Activated naive CD8-positive, alpha-beta T cell treated with anti-CD3 and anti-CD28 coated beads, Interleukin-2, amount 10 ng/mL, durations not matched to agents 7 days and 5 days (primary cell): ENCODE measurements around the gene HDAC8. TPM values are rescaled to one million over a fixed set of nuclear protein-coding genes. Genes with fewer than 3 reads are reported as not detected.
"Not testable (repeated sequence)": the region's sequence is repeated elsewhere in the genome, so short reads cannot be mapped to it uniquely, and the experiment has no call there.

Experiments
- ATAC-seq: fragments of 150-1000 bp; cut with Tn5 transposase; one replicate; pipeline ENCODE4 v1.10.0; 2021; ENCODE audit warnings: low read depth, moderate library complexity
- POLR2A ChIA-PET: fragments of 350-600 bp; sonication (Branson Sonifier 250); formaldehyde crosslinking; loops from one replicate; lab custom pipeline; 2021; ENCODE audit warnings: antibody characterized with exemption; lab: Charles Lee
- DNase-seq: peaks from one replicate; pipeline ENCODE4 v3.0.0; 2021
- H3K27ac Mint-ChIP-seq: one replicate; pipeline ENCODE4 v1.8.0; 2022; ENCODE audit warnings: mild to moderate bottlenecking, mixed read lengths
- H3K27me3 Mint-ChIP-seq: one replicate; pipeline ENCODE4 v1.8.0; 2022; ENCODE audit warnings: mild to moderate bottlenecking, moderate library complexity, mixed read lengths
- H3K36me3 Mint-ChIP-seq: one replicate; pipeline ENCODE4 v1.8.0; 2021; ENCODE audit warnings: mild to moderate bottlenecking, mixed read lengths
- H3K4me1 Mint-ChIP-seq: one replicate; pipeline ENCODE4 v1.8.0; 2021; ENCODE audit warnings: mixed read lengths
- H3K4me3 Mint-ChIP-seq: one replicate; pipeline ENCODE4 v1.8.0; 2022; ENCODE audit warnings: mild to moderate bottlenecking, moderate library complexity, mixed read lengths
- H3K9me3 Mint-ChIP-seq: one replicate; pipeline ENCODE4 v1.8.0; 2021; ENCODE audit warnings: mixed read lengths
- total RNA-seq, 2 experiments: library from RNA; stranded (reverse); gene quantifications; one replicate each; pipeline ENCODE4 v1.2.3, GENCODE V29; 2021

The HDAC8 gene
- total RNA-seq, 2 experiments from 2014 or later = 25.2 to 25.5 TPM

- POLR2A ChIA-PET = no interaction called here
- Mint-ChIP-seq H3K4me1 (peaks cover 3% of the 10 kb centered on the region), H3K9me3 (no peaks in the 10 kb centered on the region), H3K4me3 (no peak overlapping the region), H3K27me3 (no peaks in the 10 kb centered on the region), H3K36me3 (peaks cover 5% of the 10 kb centered on the region), H3K27ac (no peak overlapping the region)
- DNase-seq (no peak), ATAC-seq (no peak)
Observed at GRCh38 chrX:72568406-72569092, 4.1 kb downstream of the HDAC8 start.

GRCh38 chrX:72566448-72566847 lies 6.2 kb downstream of the HDAC8 start:
- POLR2A ChIA-PET = no interaction called here
- Mint-ChIP-seq H3K27me3 (no peaks in the 10 kb centered on the region), H3K4me1 (peaks cover 4% of the 10 kb centered on the region), H3K36me3 (peaks cover 7% of the 10 kb centered on the region), H3K9me3 (no peaks in the 10 kb centered on the region), H3K4me3 (no peak overlapping the region), H3K27ac (no peak overlapping the region)
- DNase-seq (no peak), ATAC-seq (no peak)

- H3K36me3 Mint-ChIP-seq = peaks cover 22% of the 10 kb centered on the region
- POLR2A ChIA-PET, DNase-seq, H3K27ac Mint-ChIP-seq, H3K4me3 Mint-ChIP-seq, H3K27me3 Mint-ChIP-seq, H3K4me1 Mint-ChIP-seq, H3K9me3 Mint-ChIP-seq, ATAC-seq: not testable (repeated sequence)
Observed at GRCh38 chrX:72559655-72560054, 13.0 kb downstream of the HDAC8 start.

- peaks cover 2% of the 10 kb centered on the region for H3K4me1 Mint-ChIP-seq
- DNase-seq (no peak), ATAC-seq (no peak)
- POLR2A ChIA-PET = no interaction called here
- H3K27ac Mint-ChIP-seq = no peak overlapping the region
- H3K36me3 Mint-ChIP-seq = peaks cover 24% of the 10 kb centered on the region
- H3K4me3 Mint-ChIP-seq = no peak overlapping the region
- no peaks in the 10 kb centered on the region for H3K9me3 Mint-ChIP-seq
- H3K27me3 Mint-ChIP-seq = no peaks in the 10 kb centered on the region
Observed at GRCh38 chrX:72554448-72555140, 18.0 kb downstream of the HDAC8 start.

GRCh38 chrX:72552443-72552842 lies 20.2 kb downstream of the HDAC8 start:
- DNase-seq, H3K4me1 Mint-ChIP-seq, POLR2A ChIA-PET, H3K9me3 Mint-ChIP-seq, H3K27me3 Mint-ChIP-seq, H3K27ac Mint-ChIP-seq, ATAC-seq, H3K4me3 Mint-ChIP-seq: not testable (repeated sequence)
- H3K36me3 Mint-ChIP-seq = peaks cover 20% of the 10 kb centered on the region

GRCh38 chrX:72545990-72546389 lies 26.7 kb downstream of the HDAC8 start:
- H3K4me1 Mint-ChIP-seq = peaks cover 3% of the 10 kb centered on the region
- no peak overlapping the region for H3K4me3 Mint-ChIP-seq
- no peak overlapping the region for H3K27ac Mint-ChIP-seq
- H3K27me3 Mint-ChIP-seq = no peaks in the 10 kb centered on the region
- H3K9me3 Mint-ChIP-seq = no peaks in the 10 kb centered on the region
- H3K36me3 Mint-ChIP-seq = peaks cover 25% of the 10 kb centered on the region
- POLR2A ChIA-PET = no interaction called here
- DNase-seq (no peak), ATAC-seq (no peak)

GRCh38 chrX:72540318-72540717 lies 32.3 kb downstream of the HDAC8 start:
- no peaks in the 10 kb centered on the region for H3K27me3 Mint-ChIP-seq
- no peaks in the 10 kb centered on the region for H3K9me3 Mint-ChIP-seq
- no peak overlapping the region for H3K27ac Mint-ChIP-seq
- ATAC-seq (no peak), DNase-seq (no peak)
- peaks cover 10% of the 10 kb centered on the region for H3K36me3 Mint-ChIP-seq
- POLR2A ChIA-PET = no interaction called here
- peaks cover 3% of the 10 kb centered on the region for H3K4me1 Mint-ChIP-seq
- no peak overlapping the region for H3K4me3 Mint-ChIP-seq

- POLR2A ChIA-PET = no interaction called here
- DNase-seq (no peak), ATAC-seq (no peak)
- H3K4me1 Mint-ChIP-seq = peaks cover 3% of the 10 kb centered on the region
- H3K27ac Mint-ChIP-seq = no peak overlapping the region
- no peak overlapping the region for H3K4me3 Mint-ChIP-seq
- peaks cover 8% of the 10 kb centered on the region for H3K36me3 Mint-ChIP-seq
- no peaks in the 10 kb centered on the region for H3K27me3 Mint-ChIP-seq
- H3K9me3 Mint-ChIP-seq = no peaks in the 10 kb centered on the region
Observed at GRCh38 chrX:72539822-72540221, 32.8 kb downstream of the HDAC8 start.

GRCh38 chrX:72536542-72536941 lies 36.1 kb downstream of the HDAC8 start:
- no peak overlapping the region for H3K4me3 Mint-ChIP-seq
- no peak overlapping the region for H3K27ac Mint-ChIP-seq
- POLR2A ChIA-PET = no interaction called here
- no peak for DNase-seq
- H3K27me3 Mint-ChIP-seq = no peaks in the 10 kb centered on the region
- no peaks in the 10 kb centered on the region for H3K4me1 Mint-ChIP-seq
- no peak for ATAC-seq
- H3K36me3 Mint-ChIP-seq = peaks cover 4% of the 10 kb centered on the region
- H3K9me3 Mint-ChIP-seq = no peaks in the 10 kb centered on the region

- H3K36me3 Mint-ChIP-seq = peaks cover 12% of the 10 kb centered on the region
- POLR2A ChIA-PET = no interaction called here
- no peaks in the 10 kb centered on the region for H3K9me3 Mint-ChIP-seq
Observed at GRCh38 chrX:72532366-72532765, 40.3 kb downstream of the HDAC8 start.

GRCh38 chrX:72526534-72527508 lies 45.8 kb downstream of the HDAC8 start:
- Mint-ChIP-seq H3K27ac (no peak overlapping the region), H3K4me3 (no peak overlapping the region), H3K9me3 (no peaks in the 10 kb centered on the region), H3K27me3 (no peaks in the 10 kb centered on the region), H3K36me3 (peaks cover 16% of the 10 kb centered on the region), H3K4me1 (peaks cover 10% of the 10 kb centered on the region)
- POLR2A ChIA-PET = no interaction called here
- DNase-seq (no peak), ATAC-seq (no peak)

More at GRCh38 chrX:72532366-72532765, 40.3 kb downstream of the HDAC8 start:
- no peak overlapping the region for H3K4me3 Mint-ChIP-seq
- no peak overlapping the region for H3K27ac Mint-ChIP-seq
- DNase-seq (no peak), ATAC-seq (no peak)
- no peaks in the 10 kb centered on the region for H3K4me1 Mint-ChIP-seq
- no peaks in the 10 kb centered on the region for H3K27me3 Mint-ChIP-seq

GRCh38 chrX:72498782-72499181 lies 73.9 kb downstream of the HDAC8 start:
- ATAC-seq (no peak), DNase-seq (no peak)
- H3K4me3 Mint-ChIP-seq = no peak overlapping the region
- no peaks in the 10 kb centered on the region for H3K4me1 Mint-ChIP-seq
- H3K9me3 Mint-ChIP-seq = peaks cover 7% of the 10 kb centered on the region
- H3K36me3 Mint-ChIP-seq = peaks cover 29% of the 10 kb centered on the region
- H3K27ac Mint-ChIP-seq = no peak overlapping the region
- H3K27me3 Mint-ChIP-seq = no peaks in the 10 kb centered on the region
- POLR2A ChIA-PET = no interaction called here

GRCh38 chrX:72495046-72495445 lies 77.6 kb downstream of the HDAC8 start:
- Mint-ChIP-seq H3K4me1 (no peaks in the 10 kb centered on the region), H3K27ac (no peak overlapping the region), H3K36me3 (peaks cover 31% of the 10 kb centered on the region), H3K4me3 (no peak overlapping the region), H3K27me3 (no peaks in the 10 kb centered on the region), H3K9me3 (peaks cover 2% of the 10 kb centered on the region)
- DNase-seq (no peak), ATAC-seq (no peak)
- POLR2A ChIA-PET = no interaction called here
